H1 (cell line): ENCODE results near the gene IRF8. TPM values are rescaled to one million over a fixed set of nuclear protein-coding genes. Genes with fewer than 3 reads are reported as not detected.

Experiments
- CTCF ChIA-PET: fragments of 300-600 bp; sonication (Branson Sonifier 250); formaldehyde crosslinking; loops from one replicate; lab custom pipeline; 2021; ENCODE audit not compliant: partially characterized antibody; lab: Charles Lee
- POLR2A ChIA-PET: fragments of 300-600 bp; sonication (Branson Sonifier 250); formaldehyde crosslinking; loops from one replicate; lab custom pipeline; 2021; ENCODE audit warnings: inconsistent platforms; ENCODE audit not compliant: partially characterized antibody; lab: Charles Lee
- DNase-seq, 2 experiments: peaks; one replicate each; pipeline versions ENCODE4 v3.0.0 to v3.0.0-alpha.2; 2010 to 2022; ENCODE audit warnings: low spot score in 2 of 2, low read depth in 1 of 2, mixed read lengths in 1 of 2
- FAIRE-seq: peaks from 2 replicates; lab custom pipeline; 2011; peaks lifted over from hg19 to GRCh38; lab: Jason Lieb, UNC
- H2AFZ ChIP-seq: 2 replicates; pipeline ENCODE4 v1.8.1; 2012; ENCODE audit warnings: low read length, inconsistent platforms
- H2AK5ac ChIP-seq: 2 replicates; pipeline ENCODE4 v1.6.1; 2013; ENCODE audit warnings: low read depth, low read length
- H2BK120ac ChIP-seq: replicated peaks from 2 replicates; pipeline ENCODE3; 2013; ENCODE audit warnings: low read depth, low read length, inconsistent platforms
- H2BK12ac ChIP-seq: 2 replicates; pipeline ENCODE4 v1.6.1; 2013; ENCODE audit warnings: low read depth, low read length
- H2BK15ac ChIP-seq: 2 replicates; pipeline ENCODE4 v1.6.1; 2013; ENCODE audit warnings: low read length
- H2BK20ac ChIP-seq: 2 replicates; pipeline ENCODE4 v1.6.1; 2013; ENCODE audit warnings: low read length
- H2BK5ac ChIP-seq: 2 replicates; pipeline ENCODE4 v1.6.1; 2013; ENCODE audit warnings: low read depth, low read length
- H3K14ac ChIP-seq: 2 replicates; pipeline ENCODE4 v1.6.1; 2013; ENCODE audit warnings: inconsistent platforms; ENCODE audit not compliant: insufficient read length
- H3K18ac ChIP-seq: 2 replicates; pipeline ENCODE4 v1.6.1; 2013; ENCODE audit warnings: low read length; ENCODE audit errors: extremely low read depth
- H3K23ac ChIP-seq: 2 replicates; pipeline ENCODE4 v1.6.1; 2013; ENCODE audit warnings: inconsistent platforms; ENCODE audit not compliant: insufficient read length
- H3K23me2 ChIP-seq: 2 replicates; pipeline ENCODE4 v1.6.1; 2013; ENCODE audit warnings: low read depth, low read length
- H3K27ac ChIP-seq: 2 replicates; pipeline ENCODE4 v1.6.1; 2011; ENCODE audit warnings: low read depth, low read length, inconsistent platforms
- H3K27me3 ChIP-seq, 4 experiments: replicated peaks in 1 of 4; 1 replicate in 1 of 4; 2 replicates in 3 of 4; pipeline versions ENCODE4 v1.6.1 to v1.8.1; 2011 to 2013; ENCODE audit warnings: low read length in 3 of 4, mild to moderate bottlenecking in 3 of 4, inconsistent platforms in 2 of 4, mixed read lengths in 2 of 4, moderate library complexity in 1 of 4; ENCODE audit not compliant: control insufficient read depth in 3 of 4, insufficient read depth in 3 of 4; ENCODE audit errors: extremely low read depth in 1 of 4
- H3K36me3 ChIP-seq, 4 experiments: 2 replicates each; pipeline versions ENCODE4 v1.6.1 to v1.8.1; 2011 to 2013; ENCODE audit warnings: mild to moderate bottlenecking in 4 of 4, low read length in 3 of 4, moderate library complexity in 2 of 4, control low read depth in 1 of 4, inconsistent platforms in 1 of 4; ENCODE audit not compliant: insufficient read depth in 4 of 4, control insufficient read depth in 2 of 4
- H3K4ac ChIP-seq: replicated peaks from 2 replicates; pipeline ENCODE3; 2013; ENCODE audit warnings: low read length, low read depth, mixed read lengths, inconsistent platforms; ENCODE audit not compliant: insufficient read length
- H3K4me1 ChIP-seq, 4 experiments: replicated peaks in 1 of 4; 1 replicate in 1 of 4; 2 replicates in 3 of 4; pipeline versions ENCODE4 v1.6.1 to v1.8.1; 2011 to 2013; ENCODE audit warnings: low read length in 3 of 4, inconsistent platforms in 2 of 4, mixed read lengths in 1 of 4; ENCODE audit not compliant: insufficient read depth in 4 of 4, control insufficient read depth in 3 of 4
- H3K4me2 ChIP-seq, 2 experiments: 2 replicates each; pipeline versions ENCODE4 v1.6.1 to v1.8.1; 2011 to 2013; ENCODE audit warnings: low read depth in 2 of 2, low read length in 2 of 2, control low read depth in 1 of 2, inconsistent platforms in 1 of 2, mild to moderate bottlenecking in 1 of 2; ENCODE audit not compliant: insufficient read depth in 1 of 2
- H3K4me3 ChIP-seq, 4 experiments: fragments of 200-600, 300-600 bp in 1 of 4; sonication (generic), shearing (Covaris generic), sonication (Bioruptor Twin) in 1 of 4; 2 replicates each; pipeline versions ENCODE4 v1.5.1 to v1.8.1; 2011 to 2016; ENCODE audit warnings: low read length in 4 of 4, low read depth in 3 of 4, control low read depth in 2 of 4, inconsistent platforms in 2 of 4, mild to moderate bottlenecking in 2 of 4, mixed read lengths in 1 of 4, moderate library complexity in 1 of 4; ENCODE audit not compliant: insufficient read depth in 2 of 4; ENCODE audit errors: extremely low read depth in 1 of 4
- H3K56ac ChIP-seq: replicated peaks from 2 replicates; pipeline ENCODE3; 2013; ENCODE audit warnings: low read depth, mild to moderate bottlenecking, mixed read lengths, low read length, inconsistent platforms; ENCODE audit not compliant: insufficient read length
- H3K79me1 ChIP-seq: 2 replicates; pipeline ENCODE4 v1.6.1; 2013; ENCODE audit warnings: low read depth, low read length, control low read depth
- H3K79me2 ChIP-seq, 2 experiments: 2 replicates each; pipeline versions ENCODE4 v1.6.1 to v1.8.1; 2012 to 2013; ENCODE audit warnings: low read length in 2 of 2, mild to moderate bottlenecking in 2 of 2, inconsistent platforms in 1 of 2; ENCODE audit not compliant: insufficient read depth in 2 of 2, control insufficient read depth in 1 of 2
- H3K9ac ChIP-seq, 4 experiments: replicated peaks in 1 of 4; 1 replicate in 1 of 4; 2 replicates in 3 of 4; pipeline versions ENCODE4 v1.6.1 to v1.8.1; 2011 to 2013; ENCODE audit warnings: low read depth in 3 of 4, low read length in 3 of 4, control low read depth in 2 of 4, mild to moderate bottlenecking in 2 of 4, moderate library complexity in 2 of 4, inconsistent platforms in 1 of 4; ENCODE audit errors: extremely low read depth in 1 of 4
- H3K9me3 ChIP-seq, 2 experiments: 2 replicates each; pipeline versions ENCODE4 v1.6.1 to v1.8.1; 2012 to 2013; ENCODE audit warnings: mild to moderate bottlenecking in 2 of 2, moderate library complexity in 2 of 2, control low read depth in 1 of 2, inconsistent platforms in 1 of 2, low read depth in 1 of 2, low read length in 1 of 2, mixed read lengths in 1 of 2; ENCODE audit not compliant: insufficient read depth in 2 of 2
- H4K20me1 ChIP-seq, 2 experiments: replicated peaks in 1 of 2; 2 replicates each; pipeline versions ENCODE3 to v1.8.1; 2011 to 2013; ENCODE audit warnings: inconsistent platforms in 2 of 2, low read length in 2 of 2, mild to moderate bottlenecking in 1 of 2; ENCODE audit not compliant: insufficient read depth in 2 of 2, control insufficient read depth in 1 of 2
- H4K5ac ChIP-seq: 2 replicates; pipeline ENCODE4 v1.6.1; 2013; ENCODE audit warnings: low read length, low read depth, mixed read lengths, inconsistent platforms; ENCODE audit not compliant: insufficient read length
- H4K8ac ChIP-seq: 2 replicates; pipeline ENCODE4 v1.8.0; 2013; ENCODE audit warnings: mild to moderate bottlenecking, moderate library complexity, low read length, inconsistent platforms; ENCODE audit not compliant: insufficient read depth; ENCODE audit errors: extremely low read depth
- H4K91ac ChIP-seq: replicated peaks from 2 replicates; pipeline ENCODE3; 2013; ENCODE audit warnings: low read length, mixed read lengths, inconsistent platforms; ENCODE audit not compliant: insufficient read length
- KDM5A ChIP-seq: fragments of 200-600 bp; IDR thresholded peaks from 2 replicates; pipeline ENCODE4 v1.7.1; 2012; ENCODE audit warnings: mild to moderate bottlenecking, low read length, inconsistent platforms, mixed read lengths
- RAD21 ChIP-seq, 2 experiments: IDR thresholded peaks in 1 of 2; conservative IDR thresholded peaks in 1 of 2; 2 replicates each; pipeline ENCODE4 v1.6.1; 2011; ENCODE audit warnings: low read depth in 2 of 2, low read length in 2 of 2, improper control_type of control experiment in 1 of 2, inconsistent platforms in 1 of 2, mild to moderate bottlenecking in 1 of 2, moderate library complexity in 1 of 2
- SIRT6 ChIP-seq: IDR thresholded peaks from one replicate; pipeline ENCODE4 v1.7.1; 2012; ENCODE audit warnings: low read length, inconsistent platforms
- SP1 ChIP-seq: IDR thresholded peaks from 2 replicates; pipeline ENCODE4 v1.6.1; 2011; ENCODE audit warnings: low read depth, low read length
- SP4 ChIP-seq: IDR thresholded peaks from 2 replicates; pipeline ENCODE4 v1.6.1; 2012; ENCODE audit warnings: low read length, inconsistent platforms
- TCF12 ChIP-seq: IDR thresholded peaks from 2 replicates; pipeline ENCODE4 v1.6.1; 2011; ENCODE audit warnings: low read depth, mild to moderate bottlenecking, low read length
- USF2 ChIP-seq: IDR thresholded peaks from 2 replicates; pipeline ENCODE4 v1.6.1; 2011; ENCODE audit warnings: low read length, improper control_type of control experiment
- WGBS, 2 experiments: shearing (Covaris generic) in 1 of 2; methylation state at CpG; one replicate each; pipeline versions ENCODE4 v1.1.6 to v1.1.7; 2013 to 2015; ENCODE audit warnings: low lambda C conversion rate in 2 of 2, mixed read lengths in 2 of 2, inconsistent platforms in 1 of 2, low coverage in 1 of 2, missing lambda C conversion rate in 1 of 2; ENCODE audit not compliant: insufficient replicate concordance in 2 of 2, insufficient coverage in 1 of 2, insufficient read length in 1 of 2; ENCODE audit errors: extremely low coverage in 1 of 2, missing lambda C conversion rate in 1 of 2; 5-methylcytosine and 5-hydroxymethylcytosine counted together
- polyA plus RNA-seq, 7 experiments: library from polyadenylated mRNA; depleted of rRNA in 3 of 7; stranded (reverse) in 5 of 7; unstranded in 2 of 7; fragments of >200 nt in 5 of 7; fragments of 200-250 nt in 2 of 7; gene quantifications; 1 replicate in 5 of 7; 2 replicates in 1 of 7; 4 replicates in 1 of 7; pipeline versions ENCODE4 v1.2.1 to v1.2.3, GENCODE V29; 2011 to 2013; ENCODE audit warnings: missing spikeins in 2 of 7, mixed read lengths in 2 of 7
- total RNA-seq: library from RNA; stranded (reverse); fragmentation: NEBNext Ultra II Directional; extraction: Animal tissue kit (Norgen Biotek cat#: 25700); gene quantifications from 2 replicates; pipeline ENCODE4 v1.2.1, GENCODE V29; 2021

Gene IRF8
- total and polyA plus RNA-seq, 2 of the 8 experiments (the other 6 are each of a cell fraction or from before 2014, with no cell fraction given), result 0.35 to 2.0 TPM

GRCh38 chr16:85880861-85881260 lies 18.1 kb upstream of the IRF8 start:
- no peak overlapping the region for H3K27ac ChIP-seq
- peaks cover 0 to 3% (median 0%) of the 10 kb centered on the region in 4 experiments; a peak in 3 of 7 replicates for H3K27me3 ChIP-seq
- no peaks in the 10 kb centered on the region for H3K23me2 ChIP-seq
- H4K20me1 ChIP-seq, result no peaks in the 10 kb centered on the region
- no peak overlapping the region for H2AK5ac ChIP-seq
- no peaks in the 10 kb centered on the region for H3K79me1 ChIP-seq
- no peak overlapping the region for H4K8ac ChIP-seq
- FAIRE-seq, result no peak
- no peak overlapping the region for H3K18ac ChIP-seq
- H3K14ac ChIP-seq, result no peak overlapping the region
- H2BK12ac ChIP-seq, result no peak overlapping the region
- no peak overlapping the region for H4K91ac ChIP-seq
- no peaks in the 10 kb centered on the region for H3K9me3 ChIP-seq
- H3K4me2 ChIP-seq, result no peak overlapping the region
- H3K4ac ChIP-seq, result no peak overlapping the region
- no peak for DNase-seq
- no peak overlapping the region for H2BK5ac ChIP-seq
- TF ChIP-seq SP1 (no peak), KDM5A (no peak), TCF12 (no peak), SP4 (no peak), SIRT6 (no peak), USF2 (no peak), RAD21 (IDR thresholded peaks at IDR 0.05 in 1 of 2, conservative IDR thresholded peaks at IDR 0.05 in 1 of 2; ENCODE audit: low read depth in 2 of 2, low read length in 2 of 2) (no peak)
- H4K5ac ChIP-seq, result no peak overlapping the region
- H3K4me1 ChIP-seq, result no peaks in the 10 kb centered on the region
- H2BK20ac ChIP-seq, result no peak overlapping the region
- no peaks in the 10 kb centered on the region for H3K79me2 ChIP-seq
- H3K36me3 ChIP-seq, result no peaks in the 10 kb centered on the region
- H2AFZ ChIP-seq, result no peak overlapping the region
- ChIA-PET POLR2A (no interaction called here), CTCF (no interaction called here)
- no peak overlapping the region for H3K23ac ChIP-seq
- H2BK15ac ChIP-seq, result no peak overlapping the region
- H3K56ac ChIP-seq, result no peak overlapping the region
- no peak overlapping the region for H3K4me3 ChIP-seq
- 89% methylated on average over 3 of the region's 3 CpGs; no CpG with 5 or more reads in 1 of the 2 experiments for WGBS, 2 experiments
- H3K9ac ChIP-seq, result no peak overlapping the region
- no peak overlapping the region for H2BK120ac ChIP-seq
